Measurements from ENCODE around the gene G3BP2. TPM values are rescaled to one million over a fixed set of nuclear protein-coding genes. Genes with fewer than 3 reads are reported as not detected.

Gene G3BP2
- total and polyA plus RNA-seq, 4 donors = 15.7 to 81.6 (median 55.1) TPM

DNA sequence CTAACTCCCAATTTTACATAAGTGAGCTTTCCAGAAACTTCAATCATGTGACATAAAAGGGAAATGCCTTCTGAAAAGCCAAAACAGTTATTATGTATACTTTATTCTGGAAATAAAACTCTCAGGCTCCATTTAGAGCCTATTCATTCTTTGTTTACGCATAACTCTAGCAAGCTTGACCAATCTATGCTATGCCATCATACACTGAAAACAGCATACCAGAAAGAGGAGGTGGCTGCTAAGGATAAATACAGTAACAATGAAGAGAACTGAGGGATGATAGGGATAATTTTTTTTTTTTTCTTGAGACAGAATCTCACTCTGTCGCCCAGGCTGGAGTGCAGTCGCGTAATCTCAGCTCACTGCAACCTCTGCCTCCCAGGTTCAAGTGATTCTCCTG lies 67.3 kb downstream of the G3BP2 start (continued):
- TF ChIP-seq SP1 (IDR thresholded peaks at IDR 0.05) = no peak

DNA sequence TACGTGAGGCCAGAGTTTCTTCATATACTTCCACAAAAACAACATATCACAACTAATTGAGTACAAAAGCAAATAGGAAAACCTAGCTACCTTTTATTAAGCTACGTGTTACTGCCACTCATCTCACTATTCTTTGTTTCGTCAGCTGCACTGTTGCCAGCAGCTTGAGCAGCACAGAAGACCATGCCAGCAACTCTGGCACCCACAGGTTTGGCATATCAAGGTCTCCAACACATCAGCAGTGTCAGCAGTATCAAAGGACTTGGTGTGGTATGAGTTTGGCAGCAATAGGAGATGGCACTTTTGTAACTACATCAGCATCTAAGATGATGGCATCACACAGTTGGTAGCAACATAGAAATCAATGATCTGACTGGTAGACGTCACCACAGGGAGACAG lies 73.6 kb downstream of the G3BP2 start:
- TF ChIP-seq, protein P1, sequence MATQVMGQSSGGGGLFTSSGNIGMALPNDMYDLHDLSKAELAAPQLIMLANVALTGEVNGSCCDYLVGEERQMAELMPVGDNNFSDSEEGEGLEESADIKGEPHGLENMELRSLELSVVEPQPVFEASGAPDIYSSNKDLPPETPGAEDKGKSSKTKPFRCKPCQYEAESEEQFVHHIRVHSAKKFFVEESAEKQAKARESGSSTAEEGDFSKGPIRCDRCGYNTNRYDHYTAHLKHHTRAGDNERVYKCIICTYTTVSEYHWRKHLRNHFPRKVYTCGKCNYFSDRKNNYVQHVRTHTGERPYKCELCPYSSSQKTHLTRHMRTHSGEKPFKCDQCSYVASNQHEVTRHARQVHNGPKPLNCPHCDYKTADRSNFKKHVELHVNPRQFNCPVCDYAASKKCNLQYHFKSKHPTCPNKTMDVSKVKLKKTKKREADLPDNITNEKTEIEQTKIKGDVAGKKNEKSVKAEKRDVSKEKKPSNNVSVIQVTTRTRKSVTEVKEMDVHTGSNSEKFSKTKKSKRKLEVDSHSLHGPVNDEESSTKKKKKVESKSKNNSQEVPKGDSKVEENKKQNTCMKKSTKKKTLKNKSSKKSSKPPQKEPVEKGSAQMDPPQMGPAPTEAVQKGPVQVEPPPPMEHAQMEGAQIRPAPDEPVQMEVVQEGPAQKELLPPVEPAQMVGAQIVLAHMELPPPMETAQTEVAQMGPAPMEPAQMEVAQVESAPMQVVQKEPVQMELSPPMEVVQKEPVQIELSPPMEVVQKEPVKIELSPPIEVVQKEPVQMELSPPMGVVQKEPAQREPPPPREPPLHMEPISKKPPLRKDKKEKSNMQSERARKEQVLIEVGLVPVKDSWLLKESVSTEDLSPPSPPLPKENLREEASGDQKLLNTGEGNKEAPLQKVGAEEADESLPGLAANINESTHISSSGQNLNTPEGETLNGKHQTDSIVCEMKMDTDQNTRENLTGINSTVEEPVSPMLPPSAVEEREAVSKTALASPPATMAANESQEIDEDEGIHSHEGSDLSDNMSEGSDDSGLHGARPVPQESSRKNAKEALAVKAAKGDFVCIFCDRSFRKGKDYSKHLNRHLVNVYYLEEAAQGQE (IDR thresholded peaks at IDR 0.05) = no peak
- TF ChIP-seq HNF4G (IDR thresholded peaks at IDR 0.05) (no peak), HNF4A (conservative IDR thresholded peaks at IDR 0.05) (no peak), RAD21 (IDR thresholded peaks at IDR 0.05) (no peak), NR2F2 (IDR thresholded peaks at IDR 0.05) (no peak), FOXA1 (IDR thresholded peaks at IDR 0.05) (no peak), SP1 (IDR thresholded peaks at IDR 0.05) (no peak), EGR1 (IDR thresholded peaks at IDR 0.05; ENCODE audit: low read depth in 2 of 2) (no peak), YY1 (IDR thresholded peaks at IDR 0.05) (no peak), TAF1 (conservative IDR thresholded peaks at IDR 0.05) (no peak), RXRA (IDR thresholded peaks at IDR 0.05) (no peak), FOXA2 (IDR thresholded peaks at IDR 0.05) (no peak), JUND (IDR thresholded peaks at IDR 0.05) (no peak), GABPA (IDR thresholded peaks at IDR 0.05 in 1 of 2, conservative IDR thresholded peaks at IDR 0.05 in 1 of 2) (no peak)
- TF ChIP-seq, protein P2, sequence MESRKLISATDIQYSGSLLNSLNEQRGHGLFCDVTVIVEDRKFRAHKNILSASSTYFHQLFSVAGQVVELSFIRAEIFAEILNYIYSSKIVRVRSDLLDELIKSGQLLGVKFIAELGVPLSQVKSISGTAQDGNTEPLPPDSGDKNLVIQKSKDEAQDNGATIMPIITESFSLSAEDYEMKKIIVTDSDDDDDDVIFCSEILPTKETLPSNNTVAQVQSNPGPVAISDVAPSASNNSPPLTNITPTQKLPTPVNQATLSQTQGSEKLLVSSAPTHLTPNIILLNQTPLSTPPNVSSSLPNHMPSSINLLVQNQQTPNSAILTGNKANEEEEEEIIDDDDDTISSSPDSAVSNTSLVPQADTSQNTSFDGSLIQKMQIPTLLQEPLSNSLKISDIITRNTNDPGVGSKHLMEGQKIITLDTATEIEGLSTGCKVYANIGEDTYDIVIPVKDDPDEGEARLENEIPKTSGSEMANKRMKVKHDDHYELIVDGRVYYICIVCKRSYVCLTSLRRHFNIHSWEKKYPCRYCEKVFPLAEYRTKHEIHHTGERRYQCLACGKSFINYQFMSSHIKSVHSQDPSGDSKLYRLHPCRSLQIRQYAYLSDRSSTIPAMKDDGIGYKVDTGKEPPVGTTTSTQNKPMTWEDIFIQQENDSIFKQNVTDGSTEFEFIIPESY (IDR thresholded peaks at IDR 0.05) = no peak
- TF ChIP-seq, protein P3, sequence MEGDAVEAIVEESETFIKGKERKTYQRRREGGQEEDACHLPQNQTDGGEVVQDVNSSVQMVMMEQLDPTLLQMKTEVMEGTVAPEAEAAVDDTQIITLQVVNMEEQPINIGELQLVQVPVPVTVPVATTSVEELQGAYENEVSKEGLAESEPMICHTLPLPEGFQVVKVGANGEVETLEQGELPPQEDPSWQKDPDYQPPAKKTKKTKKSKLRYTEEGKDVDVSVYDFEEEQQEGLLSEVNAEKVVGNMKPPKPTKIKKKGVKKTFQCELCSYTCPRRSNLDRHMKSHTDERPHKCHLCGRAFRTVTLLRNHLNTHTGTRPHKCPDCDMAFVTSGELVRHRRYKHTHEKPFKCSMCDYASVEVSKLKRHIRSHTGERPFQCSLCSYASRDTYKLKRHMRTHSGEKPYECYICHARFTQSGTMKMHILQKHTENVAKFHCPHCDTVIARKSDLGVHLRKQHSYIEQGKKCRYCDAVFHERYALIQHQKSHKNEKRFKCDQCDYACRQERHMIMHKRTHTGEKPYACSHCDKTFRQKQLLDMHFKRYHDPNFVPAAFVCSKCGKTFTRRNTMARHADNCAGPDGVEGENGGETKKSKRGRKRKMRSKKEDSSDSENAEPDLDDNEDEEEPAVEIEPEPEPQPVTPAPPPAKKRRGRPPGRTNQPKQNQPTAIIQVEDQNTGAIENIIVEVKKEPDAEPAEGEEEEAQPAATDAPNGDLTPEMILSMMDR (IDR thresholded peaks at IDR 0.05; ENCODE audit: low read depth, low read length, missing input control) = no peak
- TF ChIP-seq, protein P4, sequence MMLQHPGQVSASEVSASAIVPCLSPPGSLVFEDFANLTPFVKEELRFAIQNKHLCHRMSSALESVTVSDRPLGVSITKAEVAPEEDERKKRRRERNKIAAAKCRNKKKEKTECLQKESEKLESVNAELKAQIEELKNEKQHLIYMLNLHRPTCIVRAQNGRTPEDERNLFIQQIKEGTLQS (IDR thresholded peaks at IDR 0.05) = no peak
- TF ChIP-seq, protein P5, sequence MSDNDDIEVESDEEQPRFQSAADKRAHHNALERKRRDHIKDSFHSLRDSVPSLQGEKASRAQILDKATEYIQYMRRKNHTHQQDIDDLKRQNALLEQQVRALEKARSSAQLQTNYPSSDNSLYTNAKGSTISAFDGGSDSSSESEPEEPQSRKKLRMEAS (IDR thresholded peaks at IDR 0.05) = no peak

More for the DNA sequence above, 73.6 kb downstream of the G3BP2 start:
- Histone ChIP-seq H3K4me3 (ENCODE audit: low read depth in 1 of 3, low read length in 3 of 3) (no peak overlapping the region), H3K9ac (ENCODE audit: low read depth in 1 of 2, low read length in 2 of 2) (no peak overlapping the region), H3K4me1 (ENCODE audit: control insufficient read depth in 4 of 4, insufficient read depth in 4 of 4, low read length in 3 of 4) (no peaks in the 10 kb centered on the region), H3K36me3 (ENCODE audit: control insufficient read depth in 4 of 4, insufficient read depth in 3 of 4, low read depth in 1 of 4, low read length in 3 of 4) (no peaks in the 10 kb centered on the region), H3K27ac (ENCODE audit: low read depth in 1 of 2, low read length in 2 of 2) (no peak overlapping the region), H3K27me3 (ENCODE audit: control insufficient read depth in 4 of 4, insufficient read depth in 4 of 4, low read length in 3 of 4) (no peaks in the 10 kb centered on the region), H3K9me3 (ENCODE audit: control insufficient read depth in 4 of 4, low read length in 3 of 4) (no peaks in the 10 kb centered on the region)
- 94% methylated on average over 4 of the region's 4 CpGs for WGBS
- no peak for DNase-seq (ENCODE audit: low spot score)
